ENCODE results near the gene AFAP1L2.
"Not testable (repeated sequence)": the region's sequence is repeated elsewhere in the genome, so short reads cannot be mapped to it uniquely, and the experiment has no call there.

AFAP1L2 gene

GRCh38 chr10:114357515-114357996 is 46.7 kb downstream of the AFAP1L2 start:
- no peak for DNase-seq

DNA sequence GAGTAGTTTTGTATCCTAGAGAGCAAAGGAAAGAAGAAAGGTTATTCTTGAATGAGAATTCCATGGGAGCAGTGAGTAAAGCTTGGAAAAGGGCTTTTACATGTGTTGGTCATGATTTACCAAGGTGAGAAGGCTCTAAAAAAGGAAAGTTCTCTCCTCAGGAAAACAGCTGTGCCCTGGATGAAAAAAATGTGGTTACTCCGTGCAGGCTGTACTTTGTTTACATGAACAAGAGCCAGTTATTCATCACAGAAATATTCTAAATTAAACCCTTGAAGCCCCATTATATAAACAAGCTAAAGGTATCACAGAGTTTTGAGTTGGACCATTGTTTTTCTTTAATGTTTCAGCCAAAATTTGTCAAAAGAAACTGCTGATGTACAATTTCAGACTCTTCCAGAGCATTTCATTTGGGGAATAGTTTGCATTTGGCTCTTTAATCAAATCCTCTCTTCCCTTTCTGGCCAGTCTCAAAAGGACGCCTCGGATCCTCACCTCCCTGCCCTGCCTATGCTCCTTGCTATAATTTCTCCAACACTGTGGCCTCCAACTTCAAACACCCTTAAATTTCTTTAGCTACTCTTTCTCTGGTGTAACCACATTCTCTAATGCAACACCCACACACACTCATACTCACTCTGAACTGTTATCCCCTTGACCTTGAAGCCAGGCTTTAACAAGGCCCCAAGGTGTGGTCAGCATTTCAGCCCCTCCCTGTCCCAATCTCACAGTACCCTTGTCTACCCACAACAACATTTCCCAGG is 47.4 kb downstream of the AFAP1L2 start:
- DNase-seq = no peak

GRCh38 chr10:114356126-114356525 is 48.2 kb downstream of the AFAP1L2 start:
- DNase-seq = no peak

DNA sequence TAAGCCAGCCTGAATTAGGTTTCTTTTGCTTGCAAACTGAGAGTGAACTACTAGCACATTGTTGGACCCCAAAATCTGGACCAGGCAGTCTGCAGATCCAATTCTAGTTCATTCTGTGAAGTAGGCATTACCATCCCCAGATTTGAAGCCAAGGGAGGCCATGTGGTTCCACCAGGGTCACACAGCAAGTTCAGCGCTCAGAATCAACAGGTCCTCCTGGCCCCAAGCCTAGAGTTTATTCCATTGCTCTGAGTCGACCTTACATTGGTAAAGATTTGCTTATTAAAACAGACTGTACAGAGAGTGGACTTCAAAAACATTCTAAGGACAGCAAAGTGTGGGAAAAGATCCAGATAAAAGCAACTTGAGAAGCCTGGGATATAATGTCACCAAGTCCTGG is 50.9 kb downstream of the AFAP1L2 start:
- DNase-seq = no peak

- no peak for DNase-seq
Observed at GRCh38 chr10:114352653-114353298, 51.5 kb downstream of the AFAP1L2 start.

- DNase-seq = no peak
Observed at GRCh38 chr10:114350751-114351150, 53.6 kb downstream of the AFAP1L2 start.

GRCh38 chr10:114349522-114350215 is 54.6 kb downstream of the AFAP1L2 start:
- DNase-seq = no peak

GRCh38 chr10:114349071-114349470 is 55.2 kb downstream of the AFAP1L2 start:
- DNase-seq = not testable (repeated sequence)

GRCh38 chr10:114347791-114348190 is 56.5 kb downstream of the AFAP1L2 start:
- no peak for DNase-seq

GRCh38 chr10:114347241-114347640 is 57.1 kb downstream of the AFAP1L2 start:
- no peak for DNase-seq

GRCh38 chr10:114346176-114347031 is 57.9 kb downstream of the AFAP1L2 start:
- DNase-seq = no peak

- DNase-seq = no peak
Observed at GRCh38 chr10:114345701-114346100, 58.6 kb downstream of the AFAP1L2 start.

GRCh38 chr10:114343623-114344505 is 60.4 kb downstream of the AFAP1L2 start:
- no peak for DNase-seq

- DNase-seq = no peak
Observed at GRCh38 chr10:114342976-114343375, 61.3 kb downstream of the AFAP1L2 start.

GRCh38 chr10:114340816-114341215 is 63.5 kb downstream of the AFAP1L2 start:
- DNase-seq = no peak

DNA sequence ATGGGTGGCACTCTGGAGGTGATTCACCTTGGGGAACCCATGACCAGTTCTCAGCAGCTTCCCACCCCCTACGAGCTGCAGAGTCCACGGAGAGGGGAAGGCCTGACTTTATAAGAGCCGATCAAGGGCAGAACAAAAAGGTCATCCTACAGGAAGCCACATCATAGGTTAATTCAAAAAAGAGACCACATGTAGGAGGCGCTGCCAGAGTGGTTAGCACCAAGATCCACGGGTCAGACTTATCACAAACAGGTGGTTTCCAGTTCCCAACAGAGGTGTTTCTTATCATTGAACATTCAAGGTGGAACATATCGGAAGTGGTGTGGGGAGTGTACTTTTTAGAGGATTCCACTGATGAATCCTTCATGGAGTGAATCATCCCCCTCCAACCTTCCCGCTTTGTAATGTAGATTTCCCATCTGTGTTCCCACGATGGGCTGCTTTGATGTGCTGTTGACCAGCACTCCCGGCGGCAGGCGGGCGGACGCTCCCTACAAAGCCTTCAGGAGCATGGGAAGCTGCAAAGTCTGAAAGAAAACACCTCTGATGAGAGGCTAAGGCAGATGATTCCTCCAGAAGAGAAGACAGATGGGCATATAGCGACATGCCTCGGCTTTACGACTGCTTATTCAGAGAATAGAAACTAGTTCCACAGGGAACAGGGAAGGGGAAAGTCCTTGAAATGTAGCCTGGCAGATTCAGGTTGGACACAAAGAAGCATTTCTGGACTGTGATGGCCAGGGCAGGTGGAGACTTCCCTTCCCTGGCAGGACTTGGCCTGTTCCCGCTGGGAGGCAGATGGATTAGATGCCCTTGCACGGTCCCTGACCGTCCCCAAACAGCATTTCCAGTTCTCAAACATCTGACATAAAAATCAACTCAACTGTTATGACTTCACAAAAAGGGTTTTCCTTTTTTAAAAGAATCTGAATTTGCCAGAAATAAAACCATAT is 66.5 kb downstream of the AFAP1L2 start:
- DNase-seq = no peak

- DNase-seq = no peak
Observed at GRCh38 chr10:114336823-114337509, 67.3 kb downstream of the AFAP1L2 start.

DNA sequence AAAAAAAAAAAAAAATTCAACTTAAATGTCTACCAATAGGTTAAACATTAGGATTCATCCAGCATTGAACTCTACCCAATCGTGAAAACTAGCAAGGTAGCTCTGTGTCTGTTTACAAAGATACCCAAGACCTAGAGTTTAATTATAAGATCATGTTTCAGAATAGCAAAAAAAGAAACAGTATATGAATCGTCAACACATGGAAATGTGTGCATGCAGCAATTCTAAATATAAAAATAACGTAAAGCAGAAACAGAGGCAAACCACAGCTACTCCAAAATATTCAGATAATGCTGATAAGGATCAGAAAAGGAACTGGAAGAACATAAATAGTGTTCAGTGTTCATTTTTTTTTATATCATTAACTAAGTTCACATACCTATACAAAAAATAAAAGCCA is 68.7 kb downstream of the AFAP1L2 start:
- DNase-seq = no peak

DNA sequence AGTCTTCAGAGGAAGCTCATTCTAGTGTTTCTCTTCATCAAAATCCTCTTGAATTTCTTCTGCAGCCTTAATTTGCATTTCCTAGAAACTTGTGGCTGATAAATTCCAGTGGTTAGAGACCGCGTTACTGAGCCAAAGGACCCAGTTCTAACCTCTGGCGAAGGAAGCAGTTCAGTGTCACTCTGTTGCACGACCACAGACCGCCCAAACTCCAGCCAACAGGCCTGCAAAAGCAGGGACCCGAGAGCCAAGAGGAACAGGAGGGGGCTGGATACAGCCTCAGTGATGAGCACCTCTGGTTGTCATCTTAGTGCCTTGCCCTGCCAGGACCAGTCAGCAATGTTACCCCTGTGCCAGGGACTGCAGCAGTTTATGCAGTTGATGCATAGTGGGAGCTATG is 70.0 kb downstream of the AFAP1L2 start:
- no peak for DNase-seq

- DNase-seq = not testable (repeated sequence)
Observed at GRCh38 chr10:114333441-114333840, 70.9 kb downstream of the AFAP1L2 start.

Measured in inflammatory macrophage (primary cell).